GM21576 (cell line): Measurements from ENCODE around the gene FAM13A.

Source experiments
- ATAC-seq: cut with Tn5 transposase; IDR thresholded peaks from one replicate; pipeline ENCODE4 v1.9.1; 2021; ENCODE audit warnings: mild to moderate bottlenecking, moderate library complexity; ENCODE audit not compliant: unreplicated experiment

The FAM13A gene

GRCh38 chr4:88729146-88729760, 327.7 kb downstream of the FAM13A start:
- no peak for ATAC-seq

GRCh38 chr4:88728146-88728545, 328.8 kb downstream of the FAM13A start:
- ATAC-seq, result no peak

- no peak for ATAC-seq
These were observed 331.0 kb downstream of the FAM13A start for GRCh38 chr4:88725986-88726385.

GRCh38 chr4:88725143-88725542, 331.8 kb downstream of the FAM13A start:
- ATAC-seq, result no peak

- no peak for ATAC-seq
These were observed 332.6 kb downstream of the FAM13A start for GRCh38 chr4:88724406-88724805.

- ATAC-seq, result no peak
These were observed 334.2 kb downstream of the FAM13A start for GRCh38 chr4:88722828-88723227.

- no peak for ATAC-seq
These were observed 334.7 kb downstream of the FAM13A start for GRCh38 chr4:88722276-88722780.

GRCh38 chr4:88720451-88721428, 336.2 kb downstream of the FAM13A start:
- no peak for ATAC-seq

GRCh38 chr4:88719381-88719780, 337.6 kb downstream of the FAM13A start:
- no peak for ATAC-seq

- ATAC-seq, result no peak
These were observed 338.9 kb downstream of the FAM13A start for GRCh38 chr4:88718098-88718497.

- no peak for ATAC-seq
These were observed 343.2 kb downstream of the FAM13A start for GRCh38 chr4:88713782-88714181.

- ATAC-seq, result no peak
These were observed 347.0 kb downstream of the FAM13A start for GRCh38 chr4:88709989-88710388.

GRCh38 chr4:88706574-88706973, 350.4 kb downstream of the FAM13A start:
- ATAC-seq, result no peak

- ATAC-seq, result no peak
These were observed 351.0 kb downstream of the FAM13A start for GRCh38 chr4:88705805-88706492.

GRCh38 chr4:88705223-88705622, 351.8 kb downstream of the FAM13A start:
- no peak for ATAC-seq

GRCh38 chr4:88702782-88703181, 354.2 kb downstream of the FAM13A start:
- no peak for ATAC-seq

GRCh38 chr4:88698519-88698918, 358.5 kb downstream of the FAM13A start:
- ATAC-seq, result no peak

GRCh38 chr4:88697588-88698329, 359.2 kb downstream of the FAM13A start, which contains the start of gene NAP1L5:
TSS of gene NAP1L5 (minus strand) at chr4:88697829. CDS start at chr4:88697754, 75 bp downstream.
- peak; percentile 82 for ATAC-seq

GRCh38 chr4:88697141-88697540, 359.8 kb downstream of the FAM13A start:
- no peak for ATAC-seq

- no peak for ATAC-seq
These were observed 360.4 kb downstream of the FAM13A start for GRCh38 chr4:88696630-88697029.
